Measurements from ENCODE around the gene PAAF1. TPM values are rescaled to one million over a fixed set of nuclear protein-coding genes. Genes with fewer than 3 reads are reported as not detected.

PAAF1 gene
- total and polyA plus RNA-seq, 3 donors from 2014 or later, result 44.0 to 65.5 (median 47.6) TPM

DNA sequence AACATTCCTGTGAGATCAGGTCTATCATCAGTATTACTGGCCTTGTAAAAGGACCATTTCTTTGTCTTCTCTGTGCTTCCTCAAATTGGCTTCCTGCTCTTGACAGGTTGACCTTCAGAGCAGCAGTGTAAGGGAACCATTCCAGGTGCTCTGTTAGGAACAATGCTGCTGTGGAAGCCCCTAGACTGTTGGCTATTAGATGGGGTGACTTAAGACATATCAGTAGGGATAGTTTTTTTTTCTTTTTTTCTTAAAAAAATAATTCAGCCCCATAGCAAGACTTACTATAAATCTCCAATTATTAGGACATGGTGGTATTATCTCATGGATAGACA, 37.7 kb upstream of the PAAF1 start:
- Histone ChIP-seq H3K27me3 (no peaks in the 10 kb centered on the region), H3K4me1 (no peaks in the 10 kb centered on the region), H3K4me3 (no peak overlapping the region), H3K36me3 (ENCODE audit: low read depth, missing control alignments) (no peaks in the 10 kb centered on the region), H3K9me3 (no peaks in the 10 kb centered on the region), H3K27ac (no peak overlapping the region)
- TF ChIP-seq POLR2A (IDR thresholded peaks at IDR 0.05), result no peak
- TF ChIP-seq, protein P1, sequence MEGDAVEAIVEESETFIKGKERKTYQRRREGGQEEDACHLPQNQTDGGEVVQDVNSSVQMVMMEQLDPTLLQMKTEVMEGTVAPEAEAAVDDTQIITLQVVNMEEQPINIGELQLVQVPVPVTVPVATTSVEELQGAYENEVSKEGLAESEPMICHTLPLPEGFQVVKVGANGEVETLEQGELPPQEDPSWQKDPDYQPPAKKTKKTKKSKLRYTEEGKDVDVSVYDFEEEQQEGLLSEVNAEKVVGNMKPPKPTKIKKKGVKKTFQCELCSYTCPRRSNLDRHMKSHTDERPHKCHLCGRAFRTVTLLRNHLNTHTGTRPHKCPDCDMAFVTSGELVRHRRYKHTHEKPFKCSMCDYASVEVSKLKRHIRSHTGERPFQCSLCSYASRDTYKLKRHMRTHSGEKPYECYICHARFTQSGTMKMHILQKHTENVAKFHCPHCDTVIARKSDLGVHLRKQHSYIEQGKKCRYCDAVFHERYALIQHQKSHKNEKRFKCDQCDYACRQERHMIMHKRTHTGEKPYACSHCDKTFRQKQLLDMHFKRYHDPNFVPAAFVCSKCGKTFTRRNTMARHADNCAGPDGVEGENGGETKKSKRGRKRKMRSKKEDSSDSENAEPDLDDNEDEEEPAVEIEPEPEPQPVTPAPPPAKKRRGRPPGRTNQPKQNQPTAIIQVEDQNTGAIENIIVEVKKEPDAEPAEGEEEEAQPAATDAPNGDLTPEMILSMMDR (IDR thresholded peaks at IDR 0.05), result no peak
- intact Hi-C loops (cut with DNase I; ENCODE audit: low total_unique reads), result no loop called here
- no peak for DNase-seq

DNA sequence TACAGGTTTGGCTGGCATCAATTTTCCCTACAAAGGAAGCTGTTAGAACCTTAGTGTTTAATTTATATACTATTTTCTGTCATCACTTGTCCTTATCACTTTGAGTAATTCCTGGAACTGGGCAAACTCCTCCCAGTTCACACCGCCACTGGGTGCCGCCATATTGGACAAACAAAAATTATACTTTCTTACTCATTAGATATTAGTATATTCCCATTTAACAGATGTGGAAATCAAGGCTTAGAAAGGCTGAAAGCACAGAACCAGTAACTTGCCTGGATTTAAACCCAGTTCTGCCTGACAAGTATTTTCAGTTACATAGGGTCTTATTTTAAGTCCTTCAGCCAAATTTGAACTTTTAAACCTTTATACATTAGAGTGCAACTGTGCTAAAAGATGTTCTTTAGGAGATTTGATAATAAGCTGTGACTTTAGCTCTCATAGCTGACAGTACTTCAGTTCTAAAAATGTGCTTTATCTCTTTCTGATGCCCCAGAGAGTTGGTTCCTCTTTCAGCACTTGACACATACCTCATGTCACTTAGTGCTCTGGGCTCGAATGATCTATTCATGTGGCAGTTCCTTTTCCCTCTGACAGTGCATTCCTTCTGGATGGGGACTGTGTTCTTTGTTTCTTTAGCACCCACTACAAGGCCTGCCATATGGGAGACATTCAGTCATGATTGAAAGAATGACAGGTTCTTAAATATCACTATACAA, 25.6 kb upstream of the PAAF1 start:
- H3K4me3 ChIP-seq, result no peak overlapping the region
- 97 to 98% methylated on average over 3 of the region's 3 CpGs for WGBS, 2 donors
- intact Hi-C loops (cut with DNase I; ENCODE audit: low total_unique reads), result no loop called here

DNA sequence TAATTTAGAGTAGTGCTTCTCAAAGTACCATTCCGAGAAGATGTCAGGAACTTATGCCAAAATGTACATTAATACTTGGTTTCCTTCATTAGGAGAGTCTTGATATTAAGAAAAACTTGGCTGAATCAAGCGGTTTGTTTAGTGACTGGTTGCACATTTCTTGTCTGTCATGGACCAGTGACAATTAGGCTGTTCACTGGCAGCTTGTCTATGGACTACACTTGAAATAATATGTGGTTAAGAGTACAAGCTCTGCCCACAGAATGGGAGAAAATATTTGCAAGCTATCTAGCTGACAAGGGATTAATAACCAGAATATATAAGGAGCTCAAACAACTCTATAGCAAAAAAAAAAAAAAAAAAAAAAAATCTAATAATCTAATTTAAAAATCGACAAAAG, 24.8 kb upstream of the PAAF1 start:
- Histone ChIP-seq H3K27me3 (no peaks in the 10 kb centered on the region), H3K4me1 (no peaks in the 10 kb centered on the region), H3K4me3 (no peak overlapping the region), H3K9me3 (no peaks in the 10 kb centered on the region), H3K27ac (no peak overlapping the region), H3K36me3 (ENCODE audit: low read depth, missing control alignments) (no peaks in the 10 kb centered on the region)
- no peak for TF ChIP-seq POLR2A (IDR thresholded peaks at IDR 0.05)
- TF ChIP-seq, protein P1 (IDR thresholded peaks at IDR 0.05), result no peak
- intact Hi-C loops (cut with DNase I; ENCODE audit: low total_unique reads), result no loop called here
- no peak for DNase-seq
- WGBS, 2 donors, result 93 to 97% methylated on average over 3 of the region's 3 CpGs

More for the DNA sequence above, 25.6 kb upstream of the PAAF1 start:
- H3K36me3 ChIP-seq (ENCODE audit: low read depth, missing control alignments), result no peaks in the 10 kb centered on the region
- no peak for DNase-seq
- no peaks in the 10 kb centered on the region for H3K9me3 ChIP-seq
- no peaks in the 10 kb centered on the region for H3K27me3 ChIP-seq
- no peak overlapping the region for H3K27ac ChIP-seq
- H3K4me1 ChIP-seq, result no peaks in the 10 kb centered on the region
- TF ChIP-seq, protein P1 (IDR thresholded peaks at IDR 0.05), result no peak
- no peak for TF ChIP-seq POLR2A (IDR thresholded peaks at IDR 0.05)

DNA sequence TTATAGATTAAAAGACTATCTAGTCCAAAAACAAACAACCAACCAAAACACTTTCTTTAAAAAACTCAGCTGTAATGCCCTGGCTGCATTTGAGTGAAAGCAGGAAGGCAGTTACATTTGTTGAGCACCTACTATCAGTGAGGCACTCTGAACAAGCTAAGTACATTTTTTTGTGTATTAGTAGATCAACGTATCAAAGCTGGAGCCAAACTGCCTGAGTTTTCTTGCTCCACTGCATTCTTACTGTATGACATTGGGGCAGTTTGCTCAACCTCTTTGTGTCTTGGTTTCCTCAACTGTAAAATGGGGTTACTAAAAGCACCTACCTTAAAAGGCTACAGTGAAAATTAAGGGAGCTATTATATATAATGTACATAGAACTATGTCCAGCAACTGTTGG, 22.1 kb upstream of the PAAF1 start:
- H3K4me1 ChIP-seq, result no peaks in the 10 kb centered on the region
- H3K4me3 ChIP-seq, result no peak overlapping the region
- no peak for DNase-seq
- no peak overlapping the region for H3K27ac ChIP-seq
- 85 to 90% methylated on average over 1 of the region's 1 CpG for WGBS, 2 donors
- intact Hi-C loops (cut with DNase I; ENCODE audit: low total_unique reads), result no loop called here
- no peak for TF ChIP-seq POLR2A (IDR thresholded peaks at IDR 0.05)
- TF ChIP-seq, protein P1 (IDR thresholded peaks at IDR 0.05), result no peak
- H3K9me3 ChIP-seq, result no peaks in the 10 kb centered on the region
- H3K27me3 ChIP-seq, result no peaks in the 10 kb centered on the region
- no peaks in the 10 kb centered on the region for H3K36me3 ChIP-seq (ENCODE audit: low read depth, missing control alignments)

DNA sequence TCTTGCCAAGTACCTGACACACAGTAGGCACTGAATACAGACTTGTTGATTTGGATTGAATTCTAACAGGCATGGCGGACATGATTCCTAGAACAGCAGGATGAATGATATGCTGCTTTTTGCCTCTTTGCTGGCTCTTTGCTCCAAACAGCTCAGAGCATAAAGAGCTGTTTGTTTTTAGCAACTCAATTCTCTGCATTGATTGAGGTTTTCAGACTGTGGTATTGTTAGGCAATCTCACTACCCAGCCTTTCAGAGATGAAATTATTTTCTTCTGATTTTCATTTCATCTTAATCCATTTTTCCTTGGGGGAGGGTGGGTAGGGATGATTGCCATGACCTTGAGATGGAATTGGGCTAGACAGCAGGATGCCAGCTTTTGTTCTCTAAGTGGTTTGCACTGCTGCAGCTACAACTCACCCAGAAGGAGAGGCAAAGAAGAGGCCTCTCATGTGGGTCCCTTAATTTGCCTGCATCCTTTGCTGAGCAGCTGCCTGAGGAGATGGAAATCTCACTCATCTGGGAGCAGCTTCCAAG, 20.7 kb upstream of the PAAF1 start:
- no peak overlapping the region for H3K27ac ChIP-seq
- DNase-seq, result no peak
- H3K4me1 ChIP-seq, result no peaks in the 10 kb centered on the region
- WGBS, 2 donors, result 76 to 85% methylated on average over 1 of the region's 1 CpG
- H3K4me3 ChIP-seq, result no peak overlapping the region
- intact Hi-C loops (cut with DNase I; ENCODE audit: low total_unique reads), result no loop called here
- H3K9me3 ChIP-seq, result no peaks in the 10 kb centered on the region
- TF ChIP-seq, protein P1 (IDR thresholded peaks at IDR 0.05), result no peak
- no peak for TF ChIP-seq POLR2A (IDR thresholded peaks at IDR 0.05)
- no peaks in the 10 kb centered on the region for H3K36me3 ChIP-seq (ENCODE audit: low read depth, missing control alignments)
- no peaks in the 10 kb centered on the region for H3K27me3 ChIP-seq

Measured in testis (tissue), 3 donors.